GM23248 (cell line): ENCODE measurements around the gene THNSL1.

Experiments
- EZH2 ChIP-seq: fragments of 200-600 bp; sonication (generic); IDR thresholded peaks from 2 replicates; pipeline ENCODE4 v1.6.1; 2018; ENCODE audit warnings: antibody characterized with exemption, mild to moderate bottlenecking; ENCODE audit not compliant: insufficient read depth, poor library complexity, severe bottlenecking
- EZH2phosphoT487 ChIP-seq: fragments of 200-600 bp; sonication (generic); IDR thresholded peaks from 2 replicates; pipeline ENCODE4 v1.6.1; 2018; ENCODE audit warnings: antibody characterized with exemption, moderate library complexity, mild to moderate bottlenecking, low read depth; ENCODE audit not compliant: insufficient read depth

DNA sequence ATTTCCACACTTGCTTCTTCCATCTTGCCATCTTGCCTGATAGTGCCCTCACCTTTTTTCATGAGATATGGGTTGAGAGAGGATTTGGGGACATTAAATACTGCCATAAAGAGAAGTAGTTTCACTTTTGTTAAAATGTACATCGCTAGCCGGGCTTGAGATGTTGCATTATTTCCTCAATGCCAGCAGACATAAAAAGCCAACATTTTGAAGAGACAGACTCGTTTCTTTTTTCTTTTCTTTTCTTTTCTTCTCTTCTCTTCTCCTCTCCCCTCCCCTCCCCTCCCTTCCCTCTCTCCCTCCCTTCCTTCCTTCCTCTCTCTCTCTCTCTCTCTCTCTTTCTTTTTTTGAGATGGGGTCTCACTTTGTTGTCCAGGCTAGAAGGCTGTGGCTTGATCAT, 18.4 kb upstream of the THNSL1 start:
- TF ChIP-seq EZH2, result no peak
- TF ChIP-seq EZH2phosphoT487, result no peak
